ENCODE results near the gene PIK3R1.

PIK3R1 gene

DNA sequence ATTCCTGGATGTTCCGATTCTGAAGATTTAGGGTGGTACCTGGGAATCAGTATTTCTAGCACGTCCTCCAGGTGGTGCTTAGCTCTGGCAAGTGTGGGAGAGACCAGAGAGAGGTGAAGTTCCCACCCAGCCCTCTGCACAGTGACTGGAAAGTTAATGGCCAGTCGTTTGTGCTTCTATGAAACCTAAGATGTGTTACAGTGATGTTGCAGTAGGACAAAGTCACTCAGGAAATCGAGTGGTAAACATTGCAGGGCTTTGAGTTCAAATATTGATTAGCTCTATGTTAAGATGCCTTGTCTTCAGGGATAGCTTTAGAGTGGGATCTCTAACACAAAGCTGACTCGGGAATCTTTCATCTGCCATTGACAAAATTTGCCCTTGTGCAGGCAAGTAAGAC is 55.6 kb downstream of the PIK3R1 start:
- TF ChIP-seq, protein P1, sequence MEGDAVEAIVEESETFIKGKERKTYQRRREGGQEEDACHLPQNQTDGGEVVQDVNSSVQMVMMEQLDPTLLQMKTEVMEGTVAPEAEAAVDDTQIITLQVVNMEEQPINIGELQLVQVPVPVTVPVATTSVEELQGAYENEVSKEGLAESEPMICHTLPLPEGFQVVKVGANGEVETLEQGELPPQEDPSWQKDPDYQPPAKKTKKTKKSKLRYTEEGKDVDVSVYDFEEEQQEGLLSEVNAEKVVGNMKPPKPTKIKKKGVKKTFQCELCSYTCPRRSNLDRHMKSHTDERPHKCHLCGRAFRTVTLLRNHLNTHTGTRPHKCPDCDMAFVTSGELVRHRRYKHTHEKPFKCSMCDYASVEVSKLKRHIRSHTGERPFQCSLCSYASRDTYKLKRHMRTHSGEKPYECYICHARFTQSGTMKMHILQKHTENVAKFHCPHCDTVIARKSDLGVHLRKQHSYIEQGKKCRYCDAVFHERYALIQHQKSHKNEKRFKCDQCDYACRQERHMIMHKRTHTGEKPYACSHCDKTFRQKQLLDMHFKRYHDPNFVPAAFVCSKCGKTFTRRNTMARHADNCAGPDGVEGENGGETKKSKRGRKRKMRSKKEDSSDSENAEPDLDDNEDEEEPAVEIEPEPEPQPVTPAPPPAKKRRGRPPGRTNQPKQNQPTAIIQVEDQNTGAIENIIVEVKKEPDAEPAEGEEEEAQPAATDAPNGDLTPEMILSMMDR (conservative IDR thresholded peaks at IDR 0.05): no peak
- no peak for TF ChIP-seq ZFX (IDR thresholded peaks at IDR 0.05)
- H3K27ac ChIP-seq: no peak overlapping the region

DNA sequence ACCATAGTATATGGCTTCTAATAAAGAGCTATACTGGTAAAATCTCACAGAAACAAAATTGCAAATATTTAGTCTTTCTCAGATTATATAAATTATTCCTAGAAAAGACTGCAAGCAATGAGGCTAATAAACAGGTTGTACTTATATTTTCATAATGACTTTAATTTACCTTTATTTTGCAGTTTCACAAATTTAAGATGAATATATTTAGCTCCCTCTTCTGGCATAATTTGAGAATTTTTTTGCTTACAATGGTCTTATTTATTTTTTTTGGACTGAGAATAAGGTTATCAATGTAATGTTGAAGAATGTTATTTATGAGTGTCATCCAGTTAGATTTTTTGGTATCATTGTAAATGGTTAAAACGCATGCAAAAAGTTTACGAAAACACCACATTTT is 56.7 kb downstream of the PIK3R1 start:
- H3K27ac ChIP-seq: no peak overlapping the region
- TF ChIP-seq ZFX (IDR thresholded peaks at IDR 0.05): no peak
- TF ChIP-seq, protein P1 (conservative IDR thresholded peaks at IDR 0.05): peak; percentile 69

DNA sequence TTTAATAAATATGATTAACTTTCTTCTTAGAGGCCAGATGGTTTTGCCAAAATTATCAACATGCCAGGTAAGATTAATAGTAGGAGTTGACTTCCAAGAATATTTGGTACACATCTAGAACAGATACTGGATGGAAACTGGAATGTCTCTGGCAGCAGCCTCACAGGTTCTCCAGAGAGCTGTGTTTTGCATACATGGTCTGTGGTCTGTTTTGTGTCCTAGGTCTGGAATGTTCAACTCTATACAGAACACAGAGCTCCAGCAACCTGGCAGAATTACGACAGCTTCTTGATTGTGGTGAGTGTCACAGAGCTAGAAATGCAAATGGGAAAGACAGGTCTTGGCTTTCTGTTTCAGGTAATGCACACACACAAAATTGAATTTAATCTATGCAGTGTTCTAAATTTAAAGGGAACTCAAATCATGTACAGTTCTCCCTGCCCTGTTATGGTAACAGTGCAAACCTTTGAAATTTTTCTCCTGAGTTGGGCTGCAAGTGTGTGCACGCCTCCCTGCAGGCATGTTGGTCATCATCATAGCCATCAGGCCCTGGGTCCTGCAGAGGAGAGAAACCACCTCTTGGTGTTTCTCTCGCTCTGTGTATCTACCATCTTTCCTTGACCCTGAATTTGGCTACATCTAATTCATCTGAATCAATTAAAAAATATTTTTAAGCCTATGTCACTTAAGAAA is 58.3 kb downstream of the PIK3R1 start:
- H3K27ac ChIP-seq: no peak overlapping the region
- TF ChIP-seq, protein P1 (conservative IDR thresholded peaks at IDR 0.05): no peak
- no peak for TF ChIP-seq ZFX (IDR thresholded peaks at IDR 0.05)

DNA sequence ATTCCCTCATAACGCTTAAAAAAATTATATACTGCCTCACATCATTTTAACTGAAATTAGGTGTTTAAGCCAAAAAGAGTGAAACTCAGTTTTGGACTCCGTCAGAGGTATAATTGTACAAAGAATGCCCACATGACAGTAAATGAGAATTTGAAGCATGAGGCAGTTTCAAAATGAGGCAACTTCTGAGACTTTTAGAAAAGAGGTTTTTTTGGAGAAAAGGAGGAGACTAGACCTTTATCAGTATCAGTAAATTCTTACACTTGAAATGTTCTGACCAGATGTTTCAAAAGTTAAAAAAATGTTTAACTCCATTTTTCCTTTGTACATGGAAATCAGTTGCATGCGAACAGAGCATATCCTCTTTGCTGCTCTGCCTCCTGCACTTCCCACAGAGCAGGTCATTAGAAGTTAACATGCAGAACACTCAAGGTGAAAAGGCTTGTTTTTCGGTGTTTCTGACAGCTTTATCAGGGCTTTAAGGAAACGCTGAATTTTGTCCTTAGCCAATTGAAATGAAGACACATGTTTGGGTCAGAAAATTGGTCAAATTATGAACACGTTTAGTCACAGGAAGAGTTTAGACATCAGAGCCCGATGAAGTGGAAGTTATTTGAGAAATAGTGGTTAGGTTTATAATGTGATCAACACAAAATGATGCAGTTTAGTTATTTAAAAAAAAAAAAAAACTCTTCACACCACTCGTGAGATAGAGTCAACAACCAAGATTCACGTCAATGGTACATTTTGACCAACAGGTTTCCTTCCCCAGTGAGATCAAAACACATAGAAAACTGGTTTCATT is 59.5 kb downstream of the PIK3R1 start:
- no peak overlapping the region for H3K27ac ChIP-seq
- TF ChIP-seq ZFX (IDR thresholded peaks at IDR 0.05): no peak
- TF ChIP-seq, protein P1 (conservative IDR thresholded peaks at IDR 0.05): no peak

DNA sequence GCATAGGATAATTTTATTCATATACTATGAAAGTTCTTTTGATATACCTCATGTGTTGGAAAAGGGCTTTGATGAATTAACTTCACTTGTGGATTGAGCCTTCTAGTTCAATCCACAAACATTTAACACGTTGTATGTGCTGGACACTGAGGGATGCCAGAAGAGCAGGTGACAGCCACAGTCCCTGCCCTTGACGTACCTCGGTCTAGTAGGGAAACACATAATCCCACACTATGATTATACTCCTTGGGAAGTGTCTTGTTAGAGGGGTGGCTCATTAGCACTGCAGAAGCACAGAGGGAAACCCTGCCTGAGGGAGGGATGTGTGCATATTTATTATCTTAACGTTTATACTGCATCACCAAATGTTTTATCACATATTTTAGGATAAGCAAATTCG is 61.2 kb downstream of the PIK3R1 start:
- no peak for TF ChIP-seq ZFX (IDR thresholded peaks at IDR 0.05)
- TF ChIP-seq, protein P1 (conservative IDR thresholded peaks at IDR 0.05): no peak
- no peak overlapping the region for H3K27ac ChIP-seq

DNA sequence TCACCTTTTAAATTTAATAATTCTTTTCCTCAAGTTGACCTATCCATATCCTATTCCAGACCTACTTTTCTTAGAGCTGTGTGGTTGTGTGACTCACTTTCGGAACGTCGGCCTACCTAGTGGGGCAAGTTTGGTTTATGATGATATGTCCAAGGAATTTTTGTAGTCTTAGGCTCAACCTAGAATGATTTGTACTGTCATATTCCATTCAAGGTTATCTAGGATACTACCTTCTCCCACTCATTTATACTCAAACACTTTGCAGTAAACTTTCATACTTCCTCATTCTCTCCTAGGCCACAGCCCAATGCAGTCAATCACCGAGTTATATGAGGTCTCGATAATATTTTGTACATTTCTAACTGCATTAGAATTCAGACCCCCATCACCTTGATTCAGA is 61.9 kb downstream of the PIK3R1 start:
- TF ChIP-seq, protein P1 (conservative IDR thresholded peaks at IDR 0.05): no peak
- TF ChIP-seq ZFX (IDR thresholded peaks at IDR 0.05): no peak
- no peak overlapping the region for H3K27ac ChIP-seq

DNA sequence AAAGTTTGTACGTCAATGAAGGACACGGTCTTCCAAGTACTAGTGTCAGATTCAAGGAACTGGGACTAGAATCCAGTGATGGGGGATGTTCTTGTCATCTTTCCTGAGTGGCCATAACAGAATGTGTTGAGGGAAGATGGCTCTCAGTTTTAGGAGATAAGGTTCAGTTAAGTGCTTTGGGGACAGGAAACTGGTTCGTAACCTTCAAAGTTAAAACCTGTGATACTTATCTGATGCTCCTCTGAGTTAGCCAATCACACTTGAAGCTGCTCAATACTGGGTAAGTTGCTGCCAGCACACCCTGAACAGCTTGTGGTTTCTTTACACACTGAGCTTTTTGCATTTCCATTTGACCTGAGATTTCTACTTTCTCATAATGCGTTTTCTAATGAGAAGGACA is 64.4 kb downstream of the PIK3R1 start:
- no peak overlapping the region for H3K27ac ChIP-seq
- TF ChIP-seq ZFX (IDR thresholded peaks at IDR 0.05): no peak
- TF ChIP-seq, protein P1 (conservative IDR thresholded peaks at IDR 0.05): no peak
